K562 (cell line): Measurements from ENCODE around the gene ZNF778. TPM values are rescaled to one million over a fixed set of nuclear protein-coding genes. Genes with fewer than 3 reads are reported as not detected.

Source experiments
- ATAC-seq: fragments of 200-7000 bp; cut with Tn5 transposase; 3 replicates; pipeline ENCODE4 v1.9.1; 2020; ENCODE audit warnings: moderate library complexity
- BruUV-seq: library from RNA; stranded (reverse); fragments of 400-500 nt; replicated peaks from 2 replicates; lab custom pipeline; 2021; lab: Mats Ljungman, UMichigan
- CTCF ChIA-PET: fragments of 300-600 bp; formaldehyde crosslinking; extraction: SDS; loops from one replicate; lab custom pipeline; 2021; ENCODE audit warnings: low intra/inter-chr PET ratio; lab: Yijun Ruan, JAX
- POLR2A ChIA-PET: fragments of 300-600, 350-650 bp; sonication (Branson Sonifier 250); formaldehyde crosslinking; extraction: SDS; loops from one replicate; lab custom pipeline; 2021; ENCODE audit warnings: antibody characterized with exemption, inconsistent platforms; lab: Yijun Ruan, JAX
- DNase-seq, 4 experiments: peaks; one replicate each; pipeline versions ENCODE4 v3.0.0 to v3.0.0-alpha.2; 2011 to 2018; ENCODE audit warnings: low spot score in 3 of 4, mixed read lengths in 3 of 4; ENCODE audit errors: extremely low read depth in 1 of 4
- FAIRE-seq: peaks from 2 replicates; lab custom pipeline; 2011; peaks lifted over from hg19 to GRCh38; lab: Jason Lieb, UNC
- H2AFZ ChIP-seq: 2 replicates; pipeline ENCODE4 v1.6.0; 2011; ENCODE audit warnings: low read depth, low read length, control low read depth, inconsistent platforms
- H3K27ac ChIP-seq: fragments of 200-600 bp; 3 replicates; pipeline ENCODE4 v1.8.0; 2011; ENCODE audit warnings: low read depth, mild to moderate bottlenecking, control low read depth, inconsistent platforms, low read length, moderate library complexity, mixed read lengths; ENCODE audit errors: extremely low read depth
- H3K27me3 ChIP-seq, 2 experiments: fragments of 300-600 bp in 1 of 2; 2 replicates in 1 of 2; 3 replicates in 1 of 2; pipeline versions ENCODE4 v1.6.0 to v1.8.0; 2011; ENCODE audit warnings: inconsistent platforms in 2 of 2, low read length in 2 of 2, mild to moderate bottlenecking in 1 of 2, mixed read lengths in 1 of 2, moderate library complexity in 1 of 2; ENCODE audit not compliant: control insufficient read depth in 2 of 2, insufficient read depth in 2 of 2
- H3K36me3 ChIP-seq: fragments of 300-600 bp; 3 replicates; pipeline ENCODE4 v1.8.0; 2011; ENCODE audit warnings: mild to moderate bottlenecking, low read length, inconsistent platforms; ENCODE audit not compliant: control insufficient read depth, insufficient read depth
- H3K4me1 ChIP-seq, 2 experiments: fragments of 200-600 bp in 1 of 2; replicated peaks in 1 of 2; 2 replicates in 1 of 2; 3 replicates in 1 of 2; pipeline versions ENCODE4 v1.5.1 to v1.8.0; 2011; ENCODE audit warnings: inconsistent platforms in 2 of 2, low read length in 2 of 2, mild to moderate bottlenecking in 1 of 2, mixed read lengths in 1 of 2, moderate library complexity in 1 of 2; ENCODE audit not compliant: control insufficient read depth in 2 of 2, insufficient read depth in 2 of 2
- H3K4me2 ChIP-seq: 2 replicates; pipeline ENCODE4 v1.6.1; 2011; ENCODE audit warnings: low read length, control low read depth, inconsistent platforms, mixed read lengths; ENCODE audit not compliant: insufficient read depth
- H3K4me3 ChIP-seq: fragments of 200-600 bp; sonication (generic), shearing (Covaris generic); 2 replicates; pipeline ENCODE4 v1.5.1; 2016; ENCODE audit warnings: control low read depth, inconsistent platforms
- H3K79me2 ChIP-seq: fragments of 200-600 bp; 3 replicates; pipeline ENCODE4 v1.8.0; 2011; ENCODE audit warnings: low read length, inconsistent platforms; ENCODE audit not compliant: control insufficient read depth, insufficient read depth
- H3K9ac ChIP-seq, 2 experiments: 2 replicates each; pipeline versions ENCODE4 v1.6.0 to v1.6.1; 2011; ENCODE audit warnings: low read depth in 2 of 2, low read length in 2 of 2, control low read depth in 1 of 2, inconsistent platforms in 1 of 2, mild to moderate bottlenecking in 1 of 2, mixed read lengths in 1 of 2; ENCODE audit not compliant: insufficient read depth in 1 of 2
- H3K9me1 ChIP-seq: one replicate; pipeline ENCODE4 v1.6.0; 2011; ENCODE audit warnings: inconsistent platforms, mild to moderate bottlenecking, low read length, moderate library complexity; ENCODE audit not compliant: control insufficient read depth, insufficient read depth
- H3K9me3 ChIP-seq: replicated peaks from 2 replicates; pipeline ENCODE4 v1.5.1; 2011; ENCODE audit warnings: low read depth, low read length, inconsistent platforms; ENCODE audit not compliant: control insufficient read depth, insufficient read depth
- H4K20me1 ChIP-seq: replicated peaks from 2 replicates; pipeline ENCODE4 v1.6.1; 2011; ENCODE audit warnings: low read length, inconsistent platforms, mixed read lengths; ENCODE audit not compliant: control insufficient read depth, insufficient read depth
- HDAC3 ChIP-seq: fragments of 450-650 bp; IDR thresholded peaks from 2 replicates; pipeline ENCODE4 v1.6.1; 2018; ENCODE audit warnings: borderline replicate concordance, mild to moderate bottlenecking, moderate library complexity; ENCODE audit not compliant: partially characterized antibody
- MTA3 ChIP-seq: fragments of 450-650 bp; formaldehyde crosslinking; IDR thresholded peaks from 2 replicates; pipeline ENCODE4 v1.6.1; 2017; ENCODE audit warnings: mild to moderate bottlenecking, borderline replicate concordance
- POLR2G ChIP-seq: fragments of 200-400 bp; formaldehyde crosslinking; IDR thresholded peaks from 2 replicates; pipeline ENCODE4 v1.6.1; 2017; ENCODE audit warnings: low read depth, mild to moderate bottlenecking, antibody characterized with exemption, low read length, moderate library complexity
- RBM22 ChIP-seq: fragments of 200-400 bp; formaldehyde crosslinking; IDR thresholded peaks from 2 replicates; pipeline ENCODE4 v1.6.1; 2018; ENCODE audit warnings: low read length, low read depth; ENCODE audit not compliant: poor library complexity, severe bottlenecking
- RFX7 ChIP-seq: fragments of 250-450 bp; sonication (Bioruptor Pico); IDR thresholded peaks from 2 replicates; pipeline ENCODE4 v1.5.1; 2021; ENCODE audit warnings: mild to moderate bottlenecking
- WGBS: fragments of 100-300 bp; shearing (Covaris generic); methylation state at CpG from one replicate; pipeline ENCODE4 v1.1.6; 2016; ENCODE audit warnings: low coverage, mixed read lengths; ENCODE audit not compliant: insufficient coverage; ENCODE audit errors: missing lambda C conversion rate; 5-methylcytosine and 5-hydroxymethylcytosine counted together
- in situ Hi-C: fragments of 300-500 bp; cut with MboI; formaldehyde crosslinking; loops from 4 replicates; pipeline ENCODE4 v1.15.0; 2018; ENCODE audit warnings: inconsistent platforms, mixed read lengths
- intact Hi-C: fragments of 100-400 bp; cut with micrococcal nuclease; formaldehyde crosslinking; loops from 2 replicates; pipeline ENCODE4 v1.14.2; 2022
- polyA plus RNA-seq, 8 experiments: library from polyadenylated mRNA; depleted of rRNA in 4 of 8; stranded (reverse) in 5 of 8; unstranded in 3 of 8; fragments of >200 nt; fragmentation: Nextera tagmentation in 2 of 8; fragmentation: Illumina TruSeq in 1 of 8; extraction: Ambion mirVana in 2 of 8; extraction: Trizol in 1 of 8; gene quantifications; 2 replicates each; pipeline versions ENCODE4 v1.2.1 to v1.2.3, GENCODE V29; 2011 to 2014; ENCODE audit warnings: inconsistent platforms in 1 of 8, missing spikeins in 1 of 8
- total RNA-seq, 7 experiments: library from RNA; depleted of rRNA in 6 of 7; stranded (reverse); fragments of >200 nt in 6 of 7; fragmentation: Illumina TruSeq in 2 of 7; extraction: Trizol in 2 of 7; gene quantifications; 2 replicates each; pipeline versions ENCODE4 v1.2.1 to v1.2.3, GENCODE V29; 2011 to 2021; ENCODE audit warnings: low replicate concordance in 1 of 7
- TF ChIP-seq, protein P1 (sequence below): fragments of 450-650 bp; formaldehyde crosslinking; IDR thresholded peaks from 2 replicates; pipeline ENCODE4 v1.4.0; 2022; ENCODE audit warnings: mild to moderate bottlenecking, moderate library complexity

The ZNF778 gene
- total and polyA plus RNA-seq, 9 of the 15 experiments (the other 6 are each of a cell fraction or from before 2014, with no cell fraction given), result 0.70 to 60.6 (median 7.5) TPM

DNA sequence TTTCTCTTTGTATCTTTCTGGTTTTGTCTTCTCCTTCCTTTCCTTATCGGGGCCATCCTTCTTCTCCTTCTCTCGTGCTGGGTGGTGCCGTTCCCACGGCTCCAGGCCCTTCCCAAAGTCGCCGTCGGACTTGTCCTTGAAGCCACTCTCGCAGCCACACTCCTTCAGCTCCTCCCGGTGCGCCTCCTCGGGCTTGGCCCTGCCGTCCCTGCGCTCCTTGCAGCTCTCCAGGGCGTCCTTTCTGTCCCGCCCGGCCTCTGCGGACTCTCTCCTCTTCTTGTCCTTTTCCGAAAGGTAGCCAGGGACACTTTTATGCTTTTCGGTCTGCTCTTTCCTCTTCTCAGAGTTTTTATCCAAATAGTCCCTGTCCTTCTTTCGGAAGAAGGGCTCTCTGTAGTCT, 65.9 kb downstream of the ZNF778 start:
- BruUV-seq, result no TSS peak
- peaks cover 16% of the 10 kb centered on the region for H3K9me3 ChIP-seq
- intact Hi-C loops, result no loop called here
- FAIRE-seq (no peak), DNase-seq (no peak), ATAC-seq (no peak)
- WGBS, result 83% methylated on average over 19 of the region's 20 CpGs
- ChIA-PET CTCF (no interaction called here), POLR2A (no interaction called here)
- no peak overlapping the region for H2AFZ ChIP-seq
- H3K4me3 ChIP-seq, result no peak overlapping the region
- peaks cover 4% of the 10 kb centered on the region; the same call in 2 of the 3 replicates for H3K79me2 ChIP-seq
- H3K9ac ChIP-seq, result no peak overlapping the region
- H3K4me1 ChIP-seq, result peaks cover 0 to 14% of the 10 kb centered on the region in 2 experiments; a peak in 1 of 5 replicates
- in situ Hi-C loops, result no loop called here
- H3K36me3 ChIP-seq, result peaks cover 92% of the 10 kb centered on the region
- no peak overlapping the region for H3K4me2 ChIP-seq
- no peak overlapping the region for H3K27ac ChIP-seq
- H3K9me1 ChIP-seq, result no peaks in the 10 kb centered on the region
- TF ChIP-seq, protein P1, sequence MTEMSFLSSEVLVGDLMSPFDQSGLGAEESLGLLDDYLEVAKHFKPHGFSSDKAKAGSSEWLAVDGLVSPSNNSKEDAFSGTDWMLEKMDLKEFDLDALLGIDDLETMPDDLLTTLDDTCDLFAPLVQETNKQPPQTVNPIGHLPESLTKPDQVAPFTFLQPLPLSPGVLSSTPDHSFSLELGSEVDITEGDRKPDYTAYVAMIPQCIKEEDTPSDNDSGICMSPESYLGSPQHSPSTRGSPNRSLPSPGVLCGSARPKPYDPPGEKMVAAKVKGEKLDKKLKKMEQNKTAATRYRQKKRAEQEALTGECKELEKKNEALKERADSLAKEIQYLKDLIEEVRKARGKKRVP (CRISPR knock-in tag), result no peak
- TF ChIP-seq HDAC3, result no peak
- TF ChIP-seq RBM22, result peak; percentile 85
- no peak for TF ChIP-seq RFX7 (CRISPR knock-in tag)
- TF ChIP-seq POLR2G, result peak; percentile 74
- 0 out of 2 replicates have a peak, but pooled peaks have one; percentile 34 for TF ChIP-seq MTA3
- H3K27me3 ChIP-seq, result no peaks in the 10 kb centered on the region
- no peaks in the 10 kb centered on the region for H4K20me1 ChIP-seq
